Adipose tissue (tissue), 3 donors: ENCODE data around the gene ZFYVE1. TPM values are rescaled to one million over a fixed set of nuclear protein-coding genes. Genes with fewer than 3 reads are reported as not detected.
"Not testable (repeated sequence)": the region's sequence is repeated elsewhere in the genome, so short reads cannot be mapped to it uniquely, and the experiment has no call there.

Experiments used
- H3K27ac ChIP-seq: one replicate; pipeline ENCODE4 v1.5.1; 2013; ENCODE audit warnings: low read depth, low read length
- WGBS, 3 donors: extraction: QIAGEN DNeasy Blood & Tissue Kit; methylation state at CpG; one replicate each; pipeline ENCODE4 v1.1.7; 2013; 5-methylcytosine and 5-hydroxymethylcytosine counted together
- polyA plus RNA-seq, 3 donors: library from polyadenylated mRNA; stranded (reverse); fragments of 200-250 nt; gene quantifications; one replicate each; pipeline ENCODE4 v1.2.3, GENCODE V29; 2013
- donor health status: healthy with polysubstance abuse.
- donor health status: Bipolar disorder and iron deficiency.
- donor health status: healthy.

ZFYVE1 gene
- polyA plus RNA-seq, 3 donors: 4.9 to 7.5 (median 6.7) TPM

DNA sequence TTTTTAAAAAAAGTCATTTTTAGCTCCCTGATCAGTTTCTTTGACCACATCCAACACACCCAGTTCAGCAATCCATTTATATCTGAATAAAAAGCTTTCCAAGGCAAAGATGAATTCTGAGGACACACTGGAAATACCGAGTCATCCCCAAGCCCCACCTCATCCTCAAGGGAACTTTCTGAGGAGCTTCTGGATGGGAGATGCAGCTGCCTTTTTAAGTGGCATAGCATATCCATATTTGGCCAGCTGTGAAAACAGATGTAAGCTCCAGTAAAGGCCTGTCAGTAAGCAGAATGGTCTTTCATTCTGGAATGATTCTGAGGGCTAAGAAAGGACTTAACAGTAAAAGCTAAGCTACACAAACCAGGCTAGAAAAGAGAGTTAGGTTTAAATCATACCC, 18.4 kb downstream of the ZFYVE1 start:
- WGBS, 3 donors: 59 to 74% (median 60%) methylated on average over 1 of the region's 1 CpG
- no peak overlapping the region for H3K27ac ChIP-seq

DNA sequence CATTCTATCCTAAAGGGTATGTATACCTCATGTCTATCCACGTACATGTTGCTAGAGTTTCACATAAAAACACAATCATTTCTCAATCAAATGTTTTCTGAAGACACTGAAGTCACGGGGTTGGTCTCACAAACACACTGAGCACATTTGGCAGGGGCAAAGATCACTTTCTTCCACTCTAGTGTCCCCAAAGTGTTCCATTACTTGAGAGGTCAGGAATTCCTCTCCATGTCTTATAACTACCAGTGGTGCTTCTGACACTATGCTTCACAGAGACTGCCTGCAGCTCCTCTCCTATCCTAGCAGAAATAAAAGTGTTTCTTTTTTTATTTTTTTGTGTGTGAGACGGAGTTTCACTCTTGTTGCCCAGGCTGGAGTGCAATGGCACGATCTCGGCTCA, 19.1 kb downstream of the ZFYVE1 start:
- no peak overlapping the region for H3K27ac ChIP-seq
- 78 to 82% (median 81%) methylated on average over 5 of the region's 5 CpGs for WGBS, 3 donors

DNA sequence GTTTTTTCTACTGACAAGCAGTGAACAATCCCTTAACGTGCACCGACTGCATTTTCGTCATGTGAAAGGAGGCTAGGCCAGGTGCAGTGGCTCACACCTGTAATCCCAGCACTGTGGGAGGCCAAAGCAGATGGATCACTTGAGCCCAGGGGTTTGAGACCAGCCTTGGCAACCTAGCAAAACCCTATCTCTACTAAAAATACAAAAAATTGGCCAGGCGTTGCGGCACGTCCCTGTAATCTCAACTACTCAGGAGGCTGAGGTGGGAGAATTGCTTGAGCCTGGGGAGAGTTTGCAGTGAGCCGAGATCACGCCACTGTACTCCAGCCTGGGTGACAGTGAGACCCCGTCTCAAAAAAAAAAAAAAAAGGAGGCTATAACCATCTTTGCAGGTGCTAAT, 22.3 kb downstream of the ZFYVE1 start:
- not testable (repeated sequence) for H3K27ac ChIP-seq
- 69 to 95% (median 94%) methylated on average over 9 of the region's 9 CpGs for whole genome bisulfite sequencing, 3 donors

DNA sequence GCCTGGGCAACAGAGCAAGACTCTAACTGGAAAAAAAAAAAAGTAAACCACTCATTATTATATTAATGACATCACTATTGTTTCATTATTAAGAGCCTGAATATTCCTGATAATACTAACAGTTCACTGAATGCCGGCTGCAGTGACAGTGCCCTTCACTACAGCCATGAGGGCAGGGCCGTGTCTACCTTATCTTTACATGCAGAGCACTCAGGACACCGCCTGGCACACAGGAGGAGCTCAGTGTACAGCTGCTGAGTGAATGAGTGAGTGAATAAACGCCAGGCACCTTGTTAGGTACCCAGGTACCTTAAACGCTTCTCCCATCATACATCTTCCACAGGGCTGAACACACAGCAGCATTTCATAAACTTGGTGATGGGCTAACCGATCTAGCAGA, 23.2 kb downstream of the ZFYVE1 start:
- no peak overlapping the region for H3K27ac ChIP-seq
- 85 to 96% (median 93%) methylated on average over 6 of the region's 6 CpGs for WGBS, 3 donors

DNA sequence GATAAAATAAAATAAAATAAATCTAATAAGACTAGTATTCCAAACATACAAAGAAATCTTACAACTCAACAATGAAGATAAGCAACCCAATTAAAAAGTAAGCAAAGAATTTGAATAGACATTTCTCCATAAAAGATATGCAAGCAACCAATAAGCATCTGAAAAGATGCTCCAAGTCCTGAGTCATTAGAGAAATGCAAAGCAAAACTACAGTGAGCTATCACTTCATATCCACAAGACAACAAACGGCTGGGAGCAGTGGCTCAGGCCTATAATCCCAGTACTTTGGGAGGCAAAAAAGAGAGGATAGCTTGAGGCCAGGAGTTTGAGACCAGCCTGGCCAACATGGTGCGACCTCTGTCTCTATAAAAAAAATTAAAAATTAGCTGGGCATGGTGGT, 26.8 kb downstream of the ZFYVE1 start:
- 89 to 92% (median 91%) methylated on average over 2 of the region's 2 CpGs for WGBS, 3 donors
- no peak overlapping the region for H3K27ac ChIP-seq

DNA sequence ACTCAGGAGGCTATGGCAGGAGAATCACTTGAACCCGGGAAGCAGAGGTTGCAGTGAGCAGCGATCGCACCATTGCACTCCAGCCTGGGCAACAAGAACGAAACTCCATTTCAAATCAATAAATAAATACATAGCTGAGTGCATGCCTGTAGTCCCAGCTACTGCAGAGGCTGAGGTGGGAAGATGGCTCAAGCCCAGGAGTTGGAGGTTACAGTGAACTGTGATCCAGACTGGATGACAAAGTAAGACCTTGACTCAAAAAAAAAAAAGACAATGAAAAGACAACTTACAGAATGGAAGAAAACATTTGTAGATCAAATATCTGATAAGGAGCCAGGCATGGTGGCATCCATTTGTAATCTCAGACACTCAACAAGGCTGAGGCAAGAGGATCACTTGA, 27.6 kb downstream of the ZFYVE1 start:
- no peak overlapping the region for H3K27ac ChIP-seq
- 96 to 99% (median 98%) methylated on average over 4 of the region's 4 CpGs for WGBS, 3 donors

DNA sequence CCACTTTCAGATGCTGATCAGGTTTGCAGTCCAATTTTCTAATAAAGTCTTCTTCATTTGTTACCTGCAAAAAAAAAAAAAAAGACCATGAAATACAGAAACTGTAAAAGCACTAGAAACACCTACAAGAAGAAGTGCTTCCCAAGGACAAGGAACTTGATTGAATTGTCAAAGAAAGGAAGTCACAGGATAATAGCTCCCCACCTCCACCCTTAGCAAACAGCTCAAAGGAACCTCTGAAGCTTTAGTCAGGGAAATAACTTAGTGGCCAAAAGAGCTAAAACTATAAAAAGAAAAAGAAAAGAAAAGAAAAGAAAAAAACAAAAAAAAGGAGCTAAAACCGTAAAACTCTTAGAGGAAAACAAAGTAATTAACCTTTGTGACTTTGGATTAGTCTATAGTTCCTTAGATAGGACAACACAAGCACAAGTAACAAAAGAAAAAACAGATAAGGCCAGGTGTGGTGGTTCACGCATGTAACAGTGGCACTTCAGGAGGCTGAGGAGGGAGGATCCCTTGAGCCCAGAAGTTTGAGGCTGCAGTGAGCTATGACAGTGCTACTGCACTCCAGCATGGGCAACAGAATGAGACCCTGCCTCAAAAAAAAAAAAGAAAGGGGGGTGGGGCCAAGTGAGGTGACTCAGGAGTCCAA, 28.5 kb downstream of the ZFYVE1 start:
- no peak overlapping the region for H3K27ac ChIP-seq
- 83 to 92% (median 87%) methylated on average over 2 of the region's 2 CpGs for WGBS, 3 donors

DNA sequence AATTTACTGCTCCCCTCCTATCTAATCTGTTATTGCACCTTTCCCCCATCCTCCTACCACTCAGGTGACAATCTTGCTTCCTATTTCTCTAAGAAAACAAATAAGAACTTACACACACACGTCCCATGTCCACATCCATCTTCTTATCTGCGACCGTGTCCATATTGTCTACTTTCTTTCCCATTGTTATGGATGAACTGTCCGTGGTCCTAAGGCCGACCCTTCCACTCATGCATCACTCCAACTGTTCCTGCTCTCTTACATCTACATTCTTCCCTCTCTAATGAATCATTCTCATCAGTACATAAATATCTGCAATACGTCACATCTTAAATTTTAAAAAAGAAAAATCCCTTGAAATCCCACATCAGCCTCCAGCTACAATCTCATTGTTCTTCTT, 30.0 kb downstream of the ZFYVE1 start:
- H3K27ac ChIP-seq: no peak overlapping the region
- 90 to 93% (median 90%) methylated on average over 6 of the region's 6 CpGs for WGBS, 3 donors

DNA sequence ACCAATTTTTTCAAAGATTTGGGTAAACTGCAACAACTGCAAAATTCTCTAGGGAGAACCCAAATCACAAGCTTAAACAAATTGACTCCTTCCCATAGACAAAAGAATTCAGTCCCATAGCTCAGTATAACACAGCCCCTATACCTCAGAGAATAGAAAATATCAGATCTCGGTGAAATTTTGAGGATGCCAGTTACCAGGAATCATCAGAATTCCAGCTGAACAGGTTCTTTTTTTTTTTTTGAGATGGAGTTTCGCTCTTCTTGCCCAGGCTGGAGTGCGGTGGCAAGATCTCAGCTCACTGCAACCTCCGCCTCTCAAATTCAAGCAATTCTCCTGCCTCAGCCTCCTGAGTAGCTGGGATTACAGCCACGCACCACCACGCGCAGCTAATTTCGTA, 36.7 kb downstream of the ZFYVE1 start:
- H3K27ac ChIP-seq: no peak overlapping the region
- WGBS, 3 donors: 99% methylated on average over 8 of the region's 8 CpGs

DNA sequence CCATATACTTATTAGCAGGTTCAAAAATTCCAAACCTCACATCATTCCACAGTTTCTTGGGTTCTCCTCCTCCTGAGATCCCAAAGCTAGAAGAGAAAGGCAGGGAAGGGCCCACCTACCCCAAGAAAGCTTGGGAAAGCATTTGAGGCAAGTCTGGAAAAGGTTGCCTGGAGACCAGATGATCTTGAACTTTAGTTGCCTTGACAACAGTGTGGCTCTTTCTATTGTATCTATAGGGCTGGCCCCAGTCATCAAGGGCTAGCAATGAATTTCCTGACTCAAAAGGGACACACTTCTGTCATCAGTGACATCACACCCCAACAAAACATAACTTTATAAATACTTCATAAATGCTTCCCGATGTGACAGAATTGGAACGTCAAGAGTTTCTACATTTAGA, 40.0 kb downstream of the ZFYVE1 start:
- no peak overlapping the region for H3K27ac ChIP-seq
- WGBS, 3 donors: 84 to 96% (median 93%) methylated on average over 2 of the region's 2 CpGs

DNA sequence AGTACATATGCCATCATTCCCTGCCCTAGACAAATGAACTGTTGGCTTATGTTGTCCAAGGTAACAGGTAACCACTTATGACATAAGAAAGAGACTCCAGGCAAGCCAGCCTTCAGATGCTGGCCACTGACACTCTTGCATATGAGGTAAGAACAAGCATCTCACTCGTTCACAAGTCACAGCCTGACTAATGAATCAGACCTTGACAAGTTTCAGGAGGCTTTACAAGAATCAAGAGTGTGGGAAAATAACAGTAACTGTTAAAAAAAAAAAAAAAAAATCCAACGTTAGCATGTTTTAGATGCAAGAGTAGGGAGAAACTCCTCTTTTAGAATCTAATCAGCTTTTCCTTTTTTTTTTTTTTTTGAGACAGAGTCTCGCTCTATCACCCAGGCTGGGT, 40.7 kb downstream of the ZFYVE1 start:
- no peak overlapping the region for H3K27ac ChIP-seq
- 71 to 88% (median 79%) methylated on average over 3 of the region's 3 CpGs for WGBS, 3 donors

DNA sequence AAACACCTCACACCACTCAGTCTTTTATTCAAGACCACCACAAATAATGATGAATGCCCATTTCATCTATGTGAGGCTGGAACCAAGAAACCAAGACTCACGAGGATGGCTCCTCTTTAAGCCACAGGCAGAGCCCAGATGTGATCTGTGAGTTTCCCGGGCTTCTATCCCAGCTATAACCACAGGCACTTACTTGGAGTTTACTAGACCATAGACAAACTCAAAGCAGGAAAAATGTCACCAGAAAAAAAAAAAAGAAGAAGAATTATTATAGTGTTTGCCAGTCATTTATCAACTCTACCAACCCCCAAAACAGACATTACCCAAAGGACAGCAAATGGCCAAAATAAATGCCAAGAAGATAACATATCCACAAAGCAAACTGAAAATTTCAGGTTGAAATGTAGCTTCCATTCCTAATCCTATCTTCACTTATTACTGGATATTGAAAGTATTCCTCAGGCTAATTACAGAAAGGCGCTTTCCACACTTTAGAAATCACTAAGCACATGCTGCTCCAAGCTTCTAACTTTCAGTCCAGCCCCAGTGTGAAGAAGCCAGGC, 44.7 kb downstream of the ZFYVE1 start:
- no peak overlapping the region for H3K27ac ChIP-seq
- 62 to 75% (median 71%) methylated on average over 3 of the region's 3 CpGs for WGBS, 3 donors

DNA sequence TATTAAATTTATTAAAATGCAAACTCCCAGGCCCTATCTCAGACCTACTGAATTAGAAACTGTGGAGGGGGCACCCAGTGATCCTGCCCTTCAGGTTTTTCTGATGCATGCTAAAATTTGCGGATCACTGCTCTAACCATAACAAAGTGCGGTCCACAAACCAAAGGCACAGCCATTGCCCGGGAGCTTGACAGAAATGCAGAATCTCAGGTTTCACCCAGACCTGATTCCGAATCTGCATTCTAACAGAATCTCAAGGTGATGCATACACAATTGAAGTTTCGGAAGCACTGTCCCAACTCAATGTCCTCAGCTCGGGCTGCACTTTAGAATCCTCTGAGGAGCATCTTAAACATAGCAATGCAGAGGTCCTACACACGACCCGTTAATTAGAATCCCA, 46.0 kb downstream of the ZFYVE1 start:
- 85 to 97% (median 93%) methylated on average over 8 of the region's 8 CpGs for WGBS, 3 donors

DNA sequence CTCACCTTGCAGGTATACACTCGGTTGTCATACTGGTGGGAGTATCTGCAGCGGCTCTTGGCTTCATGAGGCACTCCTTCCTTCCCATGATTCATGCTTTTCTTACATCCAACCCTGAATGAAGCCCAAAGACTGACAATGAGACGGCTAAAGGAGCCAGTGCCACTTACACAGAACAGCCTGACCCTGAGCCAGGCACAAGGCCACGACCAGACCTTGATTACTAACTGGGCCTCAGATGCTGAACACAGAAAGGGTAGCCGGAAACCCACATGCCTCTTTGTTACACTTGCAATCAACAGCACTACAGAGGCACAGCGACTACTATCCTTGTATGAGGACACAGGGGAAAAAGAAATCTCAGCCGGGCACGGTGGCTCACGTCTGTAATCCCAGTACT, 48.0 kb downstream of the ZFYVE1 start:
- 89 to 93% (median 90%) methylated on average over 9 of the region's 9 CpGs for WGBS, 3 donors
- no peak overlapping the region for H3K27ac ChIP-seq

More for the DNA sequence above, 46.0 kb downstream of the ZFYVE1 start:
- no peak overlapping the region for H3K27ac ChIP-seq

DNA sequence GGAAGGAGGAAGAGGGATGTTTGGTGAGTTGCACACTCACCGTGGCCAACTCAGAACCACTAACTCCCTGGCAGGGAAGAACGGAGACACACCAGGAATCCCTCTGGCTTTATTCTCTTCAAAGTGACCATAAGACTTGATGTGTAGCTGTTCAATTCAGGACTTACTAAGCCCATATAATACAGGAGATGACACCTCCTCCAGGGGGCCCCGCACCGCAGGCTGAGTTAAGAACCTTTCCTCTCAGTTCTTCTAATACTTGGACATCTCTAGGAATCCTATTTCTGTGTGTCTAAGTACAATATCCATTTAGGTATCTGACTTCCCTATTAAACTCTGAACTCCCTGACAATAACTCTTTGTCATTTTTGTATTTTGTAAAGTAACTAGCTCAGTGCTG, 51.1 kb downstream of the ZFYVE1 start:
- WGBS, 3 donors: 92 to 93% (median 93%) methylated on average over 4 of the region's 4 CpGs

DNA sequence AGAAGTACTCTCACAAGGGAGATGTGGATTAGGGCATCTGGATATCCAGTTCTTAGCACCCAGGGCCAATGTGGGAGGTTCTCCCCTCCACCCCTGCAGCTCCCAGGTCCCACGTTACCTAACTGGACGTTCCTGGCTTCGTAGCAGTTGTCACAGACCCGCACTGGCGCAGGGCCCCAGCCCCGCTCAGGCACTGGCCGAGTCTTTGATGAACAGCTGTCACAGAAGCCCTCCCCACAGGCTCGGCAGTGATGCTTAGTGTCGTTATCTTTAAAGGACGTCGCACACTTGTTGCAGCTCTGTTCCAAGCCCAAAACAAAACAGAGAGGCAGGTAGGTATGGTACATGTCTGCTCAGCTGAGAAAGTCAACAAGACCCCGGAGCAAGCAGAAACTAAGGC, 52.2 kb downstream of the ZFYVE1 start:
- 92 to 94% (median 93%) methylated on average over 12 of the region's 12 CpGs for WGBS, 3 donors
- H3K27ac ChIP-seq: no peak overlapping the region

More for the DNA sequence above, 51.1 kb downstream of the ZFYVE1 start:
- H3K27ac ChIP-seq: no peak overlapping the region

DNA sequence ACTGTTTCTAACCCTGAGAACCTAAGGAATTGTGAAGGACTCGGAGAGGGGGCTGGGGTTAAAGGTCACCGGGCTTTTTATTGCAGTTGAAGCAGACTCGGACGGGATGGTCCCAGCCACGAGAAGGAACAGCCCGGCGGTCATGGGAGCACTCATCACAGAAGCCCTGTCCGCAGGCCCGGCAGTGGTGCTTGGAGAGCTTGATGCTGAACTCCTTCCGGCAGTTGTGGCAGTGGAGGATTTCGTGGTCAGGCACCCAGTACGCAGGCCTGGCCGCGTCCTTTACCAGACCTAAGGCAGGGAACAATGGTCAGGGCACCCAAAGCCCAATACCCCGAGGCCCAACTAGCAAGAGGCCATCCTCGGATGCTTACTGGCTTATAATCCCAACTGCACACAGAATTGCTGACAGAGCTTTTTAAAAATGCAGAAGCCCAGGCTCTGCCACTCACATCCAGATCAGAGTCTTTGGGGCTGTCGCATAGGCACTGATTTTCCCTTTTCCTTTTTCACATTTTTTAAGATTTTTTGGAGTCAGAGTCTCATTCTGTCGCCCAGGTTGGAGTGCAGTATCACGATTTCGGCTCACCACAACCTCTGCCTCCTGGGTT, 56.0 kb downstream of the ZFYVE1 start:
- 92 to 96% (median 94%) methylated on average over 20 of the region's 20 CpGs for WGBS, 3 donors
- no peak overlapping the region for H3K27ac ChIP-seq

DNA sequence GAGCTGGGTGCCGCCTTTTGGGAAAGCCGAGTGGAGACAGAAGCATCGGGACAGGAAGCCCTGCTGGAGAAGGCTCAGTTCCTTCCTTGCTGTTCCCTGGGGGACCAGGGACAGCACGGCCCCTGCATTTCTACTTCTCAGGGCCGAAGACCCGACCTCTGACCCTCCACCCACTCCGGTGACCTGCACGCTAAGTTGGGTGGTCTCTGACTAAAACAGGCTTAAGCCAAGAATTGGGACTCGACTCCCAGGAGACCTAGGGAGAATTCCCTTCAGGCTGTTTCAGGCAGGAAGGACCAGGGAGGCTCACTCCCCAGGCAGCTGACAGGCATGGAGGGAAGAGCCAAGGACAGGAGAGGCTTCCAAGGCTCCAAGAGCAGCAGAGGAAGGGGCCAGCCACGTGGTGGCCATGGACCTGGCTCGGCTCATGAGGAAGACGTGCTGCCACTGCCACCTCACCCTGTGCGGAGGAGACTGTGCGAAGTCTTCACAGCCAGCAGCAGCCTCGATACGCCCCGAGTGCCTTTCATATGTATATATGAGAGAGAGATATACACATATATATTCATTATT, 56.8 kb downstream of the ZFYVE1 start:
- WGBS, 3 donors: 83 to 92% (median 90%) methylated on average over 17 of the region's 17 CpGs
- H3K27ac ChIP-seq: no peak overlapping the region

DNA sequence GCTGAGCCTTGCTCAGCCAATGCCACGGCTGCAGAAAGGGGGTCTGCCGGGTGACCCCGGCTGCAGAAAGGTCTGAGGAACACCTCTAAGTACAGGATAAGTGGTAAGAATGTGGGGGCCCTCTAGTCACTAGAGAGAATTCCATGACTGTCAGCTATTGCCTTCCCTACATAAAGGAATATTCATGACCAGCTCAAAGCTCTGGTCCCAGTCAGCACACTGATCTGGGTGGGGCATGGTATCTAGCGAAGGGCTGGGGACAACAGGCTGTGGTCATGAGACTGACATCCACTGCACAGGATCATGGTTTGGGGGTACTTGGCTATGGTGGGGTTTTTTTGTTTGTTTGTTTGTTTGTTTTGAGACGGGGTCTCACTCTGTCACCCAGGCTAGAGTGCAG, 58.6 kb downstream of the ZFYVE1 start:
- no peak overlapping the region for H3K27ac ChIP-seq
- 92 to 97% (median 96%) methylated on average over 5 of the region's 5 CpGs for WGBS, 3 donors

DNA sequence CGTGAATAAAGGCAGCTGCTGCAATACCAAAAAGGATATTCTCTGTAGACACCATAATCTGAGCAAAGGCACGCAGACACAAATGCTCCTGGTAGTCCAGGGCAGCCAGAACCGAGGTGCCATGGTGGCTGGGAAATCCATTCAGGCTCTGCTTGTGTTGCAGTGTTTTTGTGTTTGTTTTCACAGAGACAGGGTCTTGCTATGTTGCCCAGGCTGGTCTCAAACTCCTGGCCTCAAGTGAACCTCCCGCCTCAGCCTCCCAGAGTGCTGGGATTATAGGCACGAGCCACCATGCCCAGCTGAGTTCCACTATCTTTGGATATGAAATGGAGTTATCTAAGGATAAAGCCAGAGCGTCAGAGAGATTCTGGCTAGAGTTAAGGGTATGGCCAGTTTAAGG, 60.9 kb downstream of the ZFYVE1 start:
- H3K27ac ChIP-seq: no peak overlapping the region
- 80 to 98% (median 95%) methylated on average over 6 of the region's 6 CpGs for WGBS, 3 donors
